PC-9 (cell line): ENCODE data around the gene KRT9. TPM values are rescaled to one million over a fixed set of nuclear protein-coding genes. Genes with fewer than 3 reads are reported as not detected.
A peak's percentile ranks its signal among the peaks of the same experiment; 100 is the strongest.
"Not testable (repeated sequence)": the region's sequence is repeated elsewhere in the genome, so short reads cannot be mapped to it uniquely, and the experiment has no call there.

ENCODE experiments used
- BruUV-seq: library from RNA; stranded (reverse); fragments of 400-500 nt; replicated peaks from 2 replicates; lab custom pipeline; 2021; lab: Mats Ljungman, UMichigan
- CTCF ChIA-PET: fragments of 300-600 bp; sonication (Branson Sonifier 250); formaldehyde crosslinking; loops from one replicate; lab custom pipeline; 2022; ENCODE audit warnings: antibody characterized with exemption; lab: Charles Lee
- POLR2A ChIA-PET: fragments of 300-600 bp; sonication (Branson Sonifier 250); formaldehyde crosslinking; loops from one replicate; lab custom pipeline; 2022; ENCODE audit warnings: antibody characterized with exemption; ENCODE audit not compliant: unreplicated experiment; lab: Charles Lee
- DNase-seq, 2 experiments: peaks; one replicate each; pipeline versions ENCODE4 v3.0.0 to v3.0.0-alpha.2; 2015 to 2022; ENCODE audit warnings: mixed read lengths in 1 of 2
- H2AFZ ChIP-seq: fragments of 200-600 bp; sonication (generic); 2 replicates; pipeline ENCODE4 v1.8.1; 2017; ENCODE audit warnings: antibody characterized with exemption
- H3F3A ChIP-seq: fragments of 200-600 bp; sonication (generic); 2 replicates; pipeline ENCODE4 v1.8.1; 2017; ENCODE audit warnings: antibody characterized with exemption, mild to moderate bottlenecking, low read depth; ENCODE audit not compliant: insufficient read depth
- H3K27ac ChIP-seq: fragments of 200-600 bp; sonication (generic); 2 replicates; pipeline ENCODE4 v1.6.1; 2016; ENCODE audit warnings: mixed run types
- H3K27me3 ChIP-seq: fragments of 200-600 bp; sonication (generic); 2 replicates; pipeline ENCODE4 v1.6.1; 2016; ENCODE audit warnings: low read depth, mixed run types; ENCODE audit not compliant: insufficient read depth
- H3K36me3 ChIP-seq: fragments of 200-600 bp; sonication (generic); 2 replicates; pipeline ENCODE4 v1.6.1; 2016; ENCODE audit warnings: low read depth, mixed run types
- H3K4me1 ChIP-seq: fragments of 200-600 bp; sonication (generic); replicated peaks from 2 replicates; pipeline ENCODE4 v1.6.1; 2016; ENCODE audit warnings: mixed run types; ENCODE audit not compliant: insufficient read depth
- H3K4me2 ChIP-seq: fragments of 200-600 bp; sonication (generic); 2 replicates; pipeline ENCODE4 v1.6.1; 2017; ENCODE audit warnings: mixed run types
- H3K4me3 ChIP-seq: fragments of 200-600 bp; sonication (generic); 2 replicates; pipeline ENCODE4 v1.6.1; 2016; ENCODE audit warnings: mixed run types
- H3K79me2 ChIP-seq: fragments of 200-600 bp; sonication (generic); 2 replicates; pipeline ENCODE4 v1.6.1; 2017; ENCODE audit warnings: low read depth, mixed run types
- H3K9me2 ChIP-seq: fragments of 200-600 bp; sonication (generic); 2 replicates; pipeline ENCODE4 v1.8.1; 2017; ENCODE audit warnings: mild to moderate bottlenecking; ENCODE audit not compliant: insufficient read depth
- H3K9me3 ChIP-seq: fragments of 200-600 bp; sonication (generic); 2 replicates; pipeline ENCODE4 v1.8.1; 2016; ENCODE audit warnings: low read depth; ENCODE audit not compliant: insufficient read depth
- H4K20me1 ChIP-seq: fragments of 200-600 bp; sonication (generic); 2 replicates; pipeline ENCODE4 v1.8.1; 2017; ENCODE audit not compliant: insufficient read depth
- EZH2 ChIP-seq: fragments of 200-600 bp; sonication (generic); IDR thresholded peaks from 2 replicates; pipeline ENCODE4 v1.8.0; 2017; ENCODE audit warnings: antibody characterized with exemption, low read depth
- intact Hi-C: fragments of 100-400 bp; cut with micrococcal nuclease; formaldehyde crosslinking; loops from one replicate; pipeline ENCODE4 v1.10.0; 2022; ENCODE audit not compliant: unreplicated experiment
- total RNA-seq: library from RNA; stranded (reverse); gene quantifications from 2 replicates; pipeline ENCODE4 v1.2.3, GENCODE V29; 2021
- TF ChIP-seq, protein P1 (sequence below): fragments of 200-600 bp; sonication (generic); conservative IDR thresholded peaks from 2 replicates; pipeline ENCODE4 v1.6.1; 2017; ENCODE audit warnings: mixed run types, antibody characterized with exemption, mild to moderate bottlenecking, moderate library complexity

KRT9 gene
- total RNA-seq, 1 experiment from 2014 or later = 0.55 TPM

DNA sequence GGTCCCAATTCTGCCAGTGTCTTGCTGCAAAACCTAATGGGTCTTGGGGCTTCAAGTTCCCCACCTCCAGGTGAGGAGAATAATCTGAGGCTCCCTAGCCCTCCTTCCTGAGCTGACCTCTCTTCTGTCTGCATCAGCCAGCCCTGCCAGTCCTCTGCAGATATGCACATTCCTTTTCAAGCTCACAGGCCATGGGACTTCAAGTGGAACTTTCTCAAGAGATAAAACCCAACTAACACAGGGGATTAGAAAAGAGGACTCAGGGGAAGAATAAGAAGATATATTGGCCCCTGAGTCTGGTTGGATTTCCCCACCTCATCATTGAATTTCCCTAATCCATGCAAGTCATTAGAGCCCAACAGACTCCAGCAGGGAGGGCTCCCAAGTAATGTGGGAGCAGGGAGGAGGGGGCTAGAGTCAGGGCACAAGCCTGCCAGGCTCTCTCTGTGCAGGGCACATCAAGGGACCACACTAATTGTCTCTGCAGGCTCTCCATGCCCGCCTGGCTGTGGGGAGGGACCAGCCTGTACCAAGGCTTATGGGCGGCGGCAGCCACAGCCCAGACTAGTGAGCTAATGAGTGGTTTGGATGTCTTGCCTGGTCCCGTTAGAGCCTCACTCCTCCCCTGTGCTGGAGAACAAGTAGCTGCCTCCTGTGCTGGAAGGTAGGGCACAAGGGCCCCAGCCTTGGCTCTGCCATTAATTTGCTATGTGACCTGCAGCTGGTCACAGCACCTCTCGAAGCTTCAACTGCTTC, 13.6 kb upstream of the KRT9 start:
- no peak for DNase-seq
- CTCF ChIA-PET = interaction anchor here (0.5 kb wide), 1 partner anchor 227 kb away, joined by 4 read pairs; the partner anchor contains the start of gene FKBP10

DNA sequence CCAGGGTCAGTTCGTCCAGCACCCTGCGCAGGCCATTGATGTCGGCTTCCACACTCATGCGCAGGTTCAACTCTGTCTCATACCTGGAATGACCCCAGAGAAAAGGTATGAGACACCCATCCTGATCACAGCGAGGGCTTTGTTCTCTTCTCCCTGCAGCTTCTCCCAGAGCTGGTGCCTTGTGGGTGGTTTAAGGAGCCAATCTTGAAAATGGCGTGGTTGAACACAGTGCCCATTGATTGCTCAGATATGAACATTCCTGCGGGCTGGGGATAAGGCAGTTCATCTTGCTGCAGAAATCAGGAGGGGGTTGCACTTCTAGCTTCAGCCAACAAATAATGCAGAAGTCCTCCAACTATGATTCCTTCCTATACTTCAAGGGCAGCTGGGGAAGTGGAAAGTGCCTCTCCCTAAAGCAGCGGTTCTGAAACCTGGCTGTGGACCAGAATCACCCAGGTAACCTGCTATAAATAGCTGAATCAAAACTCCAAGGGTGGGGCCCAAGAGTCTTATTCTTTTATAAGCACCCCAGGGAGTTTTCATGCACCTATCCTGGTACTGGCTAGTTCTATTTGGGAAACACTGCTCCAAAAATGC, 12.6 kb upstream of the KRT9 start:
- POLR2A ChIA-PET = interaction anchor here (0.5 kb wide), 1 partner anchor 329 kb away, joined by 4 read pairs; no protein-coding TSS in a partner anchor
- H3K4me2 ChIP-seq, BruUV-seq: not testable (repeated sequence)

More for the DNA sequence above, 13.6 kb upstream of the KRT9 start:
- H2AFZ ChIP-seq = no peak overlapping the region
- TF ChIP-seq, protein P1, sequence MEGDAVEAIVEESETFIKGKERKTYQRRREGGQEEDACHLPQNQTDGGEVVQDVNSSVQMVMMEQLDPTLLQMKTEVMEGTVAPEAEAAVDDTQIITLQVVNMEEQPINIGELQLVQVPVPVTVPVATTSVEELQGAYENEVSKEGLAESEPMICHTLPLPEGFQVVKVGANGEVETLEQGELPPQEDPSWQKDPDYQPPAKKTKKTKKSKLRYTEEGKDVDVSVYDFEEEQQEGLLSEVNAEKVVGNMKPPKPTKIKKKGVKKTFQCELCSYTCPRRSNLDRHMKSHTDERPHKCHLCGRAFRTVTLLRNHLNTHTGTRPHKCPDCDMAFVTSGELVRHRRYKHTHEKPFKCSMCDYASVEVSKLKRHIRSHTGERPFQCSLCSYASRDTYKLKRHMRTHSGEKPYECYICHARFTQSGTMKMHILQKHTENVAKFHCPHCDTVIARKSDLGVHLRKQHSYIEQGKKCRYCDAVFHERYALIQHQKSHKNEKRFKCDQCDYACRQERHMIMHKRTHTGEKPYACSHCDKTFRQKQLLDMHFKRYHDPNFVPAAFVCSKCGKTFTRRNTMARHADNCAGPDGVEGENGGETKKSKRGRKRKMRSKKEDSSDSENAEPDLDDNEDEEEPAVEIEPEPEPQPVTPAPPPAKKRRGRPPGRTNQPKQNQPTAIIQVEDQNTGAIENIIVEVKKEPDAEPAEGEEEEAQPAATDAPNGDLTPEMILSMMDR = no peak
- TF ChIP-seq EZH2 = no peak
- H3K36me3 ChIP-seq = no peaks in the 10 kb centered on the region
- intact Hi-C loops = no loop called here
- no peaks in the 10 kb centered on the region for H3K9me2 ChIP-seq
- no peaks in the 10 kb centered on the region for H3K27me3 ChIP-seq
- no peaks in the 10 kb centered on the region for H3K9me3 ChIP-seq
- POLR2A ChIA-PET = interaction anchor here (0.5 kb wide), 1 partner anchor 330 kb away, joined by 4 read pairs; no protein-coding TSS in a partner anchor
- H3F3A ChIP-seq = peaks cover 12% of the 10 kb centered on the region; the same call in 1 of the 2 replicates
- H4K20me1 ChIP-seq = no peaks in the 10 kb centered on the region
- no peak overlapping the region for H3K4me2 ChIP-seq
- H3K79me2 ChIP-seq = no peaks in the 10 kb centered on the region
- H3K27ac ChIP-seq = no peak overlapping the region
- peaks cover 25% of the 10 kb centered on the region for H3K4me1 ChIP-seq
- H3K4me3 ChIP-seq = no peak overlapping the region
- BruUV-seq = no TSS peak

DNA sequence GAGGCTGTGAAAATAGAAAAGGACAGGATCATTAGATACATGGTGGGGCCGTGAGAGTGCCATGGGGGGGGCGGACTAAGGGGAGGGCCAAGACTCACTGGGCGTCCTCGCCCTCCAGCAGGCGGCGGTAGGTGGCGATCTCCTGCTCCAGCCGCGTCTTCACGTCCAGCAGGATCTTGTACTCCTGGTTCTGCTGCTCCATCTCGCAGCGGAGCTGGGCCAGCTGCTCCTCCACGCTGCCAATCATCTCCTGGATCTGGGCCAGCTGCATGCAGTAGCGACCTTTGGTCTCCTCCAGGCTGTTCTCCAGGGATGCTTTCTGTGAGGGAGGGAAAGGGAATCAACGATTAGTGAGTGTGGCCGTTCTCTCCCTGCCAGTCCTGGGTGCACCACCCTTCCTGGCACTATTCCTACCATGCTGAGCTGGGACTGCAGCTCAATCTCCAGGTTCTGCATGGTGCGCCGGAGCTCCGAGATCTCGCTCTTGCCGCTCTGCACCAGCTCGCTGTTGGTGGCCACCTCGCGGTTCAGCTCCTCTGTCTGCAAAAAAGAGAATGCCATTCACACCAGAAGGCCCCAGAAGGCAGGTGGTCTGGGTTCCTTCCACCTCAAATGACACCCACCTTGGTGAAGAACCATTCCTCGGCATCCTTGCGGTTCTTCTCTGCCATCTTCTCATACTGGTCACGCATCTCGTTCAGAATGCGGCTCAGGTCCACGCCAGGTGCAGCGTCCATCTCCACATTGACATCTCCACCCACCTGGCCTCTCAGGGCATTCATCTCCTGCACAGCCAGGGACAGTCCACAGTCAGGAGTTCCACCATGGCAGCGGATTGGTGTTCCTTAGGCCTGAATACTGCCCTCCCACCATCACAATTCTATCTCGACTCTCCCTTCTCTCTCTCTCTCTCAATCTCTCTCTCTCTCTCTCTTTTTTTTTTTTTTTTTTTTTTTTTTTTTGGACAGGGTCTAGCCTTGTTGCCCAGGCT, 11.6 kb upstream of the KRT9 start:
- H3K4me1 ChIP-seq = peaks cover 45% of the 10 kb centered on the region
- H3K9me3 ChIP-seq = no peaks in the 10 kb centered on the region
- H3K36me3 ChIP-seq = no peaks in the 10 kb centered on the region
- no TSS peak for BruUV-seq
- peaks cover 26% of the 10 kb centered on the region; the same call in 1 of the 2 replicates for H3F3A ChIP-seq
- POLR2A ChIA-PET = no interaction called here
- CTCF ChIA-PET = interaction anchor here (1.3 to 1.5 kb wide), 2 partner anchors 33 to 62 kb away, joined by 3 to 4 read pairs; no protein-coding TSS in a partner anchor
- intact Hi-C loops = no loop called here
- H4K20me1 ChIP-seq = no peaks in the 10 kb centered on the region
- TF ChIP-seq EZH2 = no peak
- TF ChIP-seq, protein P1 = no peak
- H3K4me3 ChIP-seq = no peak overlapping the region
- no peak for DNase-seq
- H3K9me2 ChIP-seq = no peaks in the 10 kb centered on the region
- no peaks in the 10 kb centered on the region for H3K27me3 ChIP-seq
- no peak overlapping the region for H3K27ac ChIP-seq
- no peak overlapping the region for H2AFZ ChIP-seq
- H3K4me2 ChIP-seq = no peak overlapping the region
- H3K79me2 ChIP-seq = no peaks in the 10 kb centered on the region

More for the DNA sequence above, 12.6 kb upstream of the KRT9 start:
- H3K79me2 ChIP-seq, H3K9me3 ChIP-seq, DNase-seq, H2AFZ ChIP-seq, H3K4me3 ChIP-seq, H3K36me3 ChIP-seq, H3K27me3 ChIP-seq, H3K27ac ChIP-seq, H4K20me1 ChIP-seq, intact Hi-C loops, H3K9me2 ChIP-seq: not testable (repeated sequence)
- peaks cover 19% of the 10 kb centered on the region; the same call in 1 of the 2 replicates for H3F3A ChIP-seq
- H3K4me1 ChIP-seq = peaks cover 35% of the 10 kb centered on the region
- CTCF ChIA-PET = interaction anchor here (0.6 kb wide), 1 partner anchor 55 kb away, joined by 5 read pairs; no protein-coding TSS in a partner anchor

DNA sequence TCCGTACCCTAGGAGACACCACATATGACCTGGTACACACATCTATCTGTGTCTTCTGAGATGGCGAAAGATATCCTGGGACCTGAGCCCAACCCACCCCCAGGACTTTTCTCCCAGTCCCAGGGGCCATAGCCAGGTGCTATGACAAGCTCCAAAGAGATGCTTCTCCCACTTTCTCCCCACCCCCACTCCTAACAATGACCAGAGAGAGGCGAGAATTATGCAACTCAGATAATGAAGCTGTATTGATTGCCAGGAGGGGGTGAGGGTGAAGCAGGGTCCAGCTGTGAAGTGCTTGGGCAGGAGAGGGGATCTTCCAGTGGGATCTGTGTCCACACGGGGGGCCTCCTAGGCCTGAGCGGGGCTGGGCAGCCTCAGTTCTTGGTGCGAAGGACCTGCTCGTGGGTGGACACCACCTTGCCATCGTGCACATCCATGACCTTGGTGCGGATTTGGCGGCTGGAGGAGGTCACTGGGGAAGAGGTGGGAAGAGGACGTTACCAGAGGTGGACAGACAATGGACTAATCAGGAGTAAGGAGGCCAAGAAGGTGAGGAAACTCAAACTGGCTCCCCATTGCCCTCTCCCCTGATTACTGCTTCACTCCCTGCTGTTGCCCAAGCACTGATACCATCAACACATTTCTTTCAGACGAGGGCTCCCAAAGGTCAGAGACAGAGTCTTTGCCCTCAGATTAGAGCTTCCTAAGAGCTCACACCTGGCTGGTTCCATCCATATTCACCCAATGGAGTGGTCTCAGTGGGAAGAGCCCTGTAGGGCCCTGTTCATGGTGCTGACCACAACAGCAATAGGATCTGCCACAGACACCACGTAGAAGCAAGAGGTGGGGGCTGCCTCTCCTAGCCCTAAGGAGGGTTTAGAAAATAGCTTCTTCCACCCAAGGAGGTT, 10.5 kb upstream of the KRT9 start:
- DNase-seq = peak in 1 of 2 experiments; percentile 44
- H3K27me3 ChIP-seq, H4K20me1 ChIP-seq, H3K9me3 ChIP-seq, H3K9me2 ChIP-seq, intact Hi-C loops, H2AFZ ChIP-seq, H3K36me3 ChIP-seq, H3K27ac ChIP-seq, H3K4me3 ChIP-seq, H3K79me2 ChIP-seq, BruUV-seq: not testable (repeated sequence)
- Histone ChIP-seq H3K4me1 (peaks cover 48% of the 10 kb centered on the region), H3F3A (peaks cover 26% of the 10 kb centered on the region; the same call in 1 of the 2 replicates), H3K4me2 (peak overlapping the region; percentile 32; the same call in 1 of the 2 replicates)
- CTCF ChIA-PET = interaction anchor here (1.3 to 1.5 kb wide), 2 partner anchors 32 to 63 kb away, joined by 3 to 4 read pairs; no protein-coding TSS in a partner anchor
- POLR2A ChIA-PET = interaction anchor here (0.6 kb wide), 1 partner anchor 72 kb away, joined by 3 read pairs; no protein-coding TSS in a partner anchor
